Dedifferentiated amniotic fluid mesenchymal stem cell (primary cell): ENCODE data around the gene LAX1.
"Not testable (repeated sequence)": the region's sequence is repeated elsewhere in the genome, so short reads cannot be mapped to it uniquely, and the experiment has no call there.

Experiments
- DNase-seq: peaks from one replicate; pipeline ENCODE4 v3.0.0-alpha.2; 2016; ENCODE audit errors: extremely low spot score

The LAX1 gene, protein sequence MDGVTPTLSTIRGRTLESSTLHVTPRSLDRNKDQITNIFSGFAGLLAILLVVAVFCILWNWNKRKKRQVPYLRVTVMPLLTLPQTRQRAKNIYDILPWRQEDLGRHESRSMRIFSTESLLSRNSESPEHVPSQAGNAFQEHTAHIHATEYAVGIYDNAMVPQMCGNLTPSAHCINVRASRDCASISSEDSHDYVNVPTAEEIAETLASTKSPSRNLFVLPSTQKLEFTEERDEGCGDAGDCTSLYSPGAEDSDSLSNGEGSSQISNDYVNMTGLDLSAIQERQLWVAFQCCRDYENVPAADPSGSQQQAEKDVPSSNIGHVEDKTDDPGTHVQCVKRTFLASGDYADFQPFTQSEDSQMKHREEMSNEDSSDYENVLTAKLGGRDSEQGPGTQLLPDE

GRCh38 chr1:203765029-203765837 lies at the start of gene LAX1:
LAX1 (plus strand) TSS chr1:203765183; CDS start chr1:203765566, 383 bp downstream.
- DNase-seq, result no peak

DNA sequence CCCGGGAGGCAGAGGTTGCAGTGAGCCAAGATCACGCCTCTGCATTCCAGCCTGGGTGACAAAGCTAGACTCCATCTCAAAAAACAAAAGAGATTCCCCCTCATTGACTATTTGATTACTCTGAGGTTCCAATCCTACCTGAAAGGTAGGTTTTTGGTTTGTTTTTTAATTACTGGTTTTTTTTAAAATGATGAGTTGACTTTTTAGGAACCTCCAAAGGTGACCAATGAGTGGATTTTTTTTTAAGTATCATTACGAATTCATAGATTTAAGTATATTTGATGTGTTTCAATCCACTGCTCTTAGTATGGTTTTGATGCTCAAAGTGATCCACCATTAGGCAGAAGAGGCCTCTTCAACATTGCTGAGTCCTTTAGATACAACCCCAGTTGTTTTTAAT lies 47.9 kb upstream of the LAX1 start:
- no peak for DNase-seq

GRCh38 chr1:203720242-203720641 lies 44.7 kb upstream of the LAX1 start:
- no peak for DNase-seq

- DNase-seq, result no peak
Measured at GRCh38 chr1:203722909-203723308, 42.1 kb upstream of the LAX1 start.

- no peak for DNase-seq
Measured at GRCh38 chr1:203726417-203726867, 38.5 kb upstream of the LAX1 start.

DNA sequence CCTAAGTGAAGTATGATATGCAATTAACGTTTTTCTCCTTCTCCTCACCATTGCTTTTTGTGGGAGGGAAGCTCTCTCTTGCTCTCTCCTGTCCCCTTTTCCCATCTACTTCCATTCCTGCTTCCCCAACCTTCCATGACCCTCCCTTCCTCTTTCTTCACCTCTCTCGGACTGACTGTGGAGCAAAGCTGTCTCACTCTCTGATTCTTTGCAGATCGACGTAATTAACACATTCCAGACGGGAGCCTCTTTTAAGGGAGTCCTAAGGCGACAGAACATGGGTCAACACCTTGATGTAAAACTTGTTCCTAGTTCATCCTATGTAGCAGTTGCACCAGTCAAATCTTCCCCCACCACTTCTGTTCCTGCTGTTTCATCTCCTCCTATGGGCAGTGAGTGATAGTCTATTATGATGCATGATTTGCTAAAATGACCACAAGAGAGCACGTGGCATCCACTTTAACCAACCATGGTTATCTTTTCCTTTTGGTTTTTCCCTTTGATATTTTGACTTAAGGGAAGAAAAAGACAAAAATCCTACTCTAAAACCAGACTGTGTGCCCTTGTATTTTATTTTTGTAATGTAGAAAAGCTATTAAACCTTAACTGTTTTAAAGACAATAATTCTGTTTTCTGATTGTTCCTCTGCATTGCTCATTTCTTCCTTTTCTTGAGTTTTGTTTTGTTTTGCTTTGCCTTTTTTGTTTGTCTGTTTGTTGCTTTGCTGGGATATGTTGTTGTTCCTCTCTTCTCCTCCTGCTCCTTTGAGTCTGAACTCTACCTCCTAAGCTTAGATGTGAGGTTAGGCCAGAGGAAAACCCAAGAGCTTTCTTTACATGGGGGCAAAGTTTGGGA lies 31.7 kb upstream of the LAX1 start:
- DNase-seq, result no peak

DNA sequence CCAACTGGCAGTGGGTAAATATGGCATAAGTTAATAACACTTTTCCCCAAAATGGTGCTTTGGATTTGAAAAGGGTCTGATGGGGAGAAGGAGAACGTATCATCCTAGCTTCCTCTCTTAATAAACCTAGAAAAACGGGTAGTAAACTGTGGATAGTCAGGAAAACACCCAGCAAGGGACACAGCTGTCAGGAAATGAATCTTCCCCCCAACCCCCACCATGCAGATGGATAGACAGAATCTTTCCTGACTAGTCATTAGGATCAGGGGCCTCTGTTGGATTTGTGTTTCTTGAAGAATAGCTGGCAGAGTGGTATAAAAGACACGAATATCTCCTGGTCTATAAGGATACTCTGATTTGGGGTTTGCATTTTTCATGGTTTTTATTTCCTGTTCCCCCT lies 22.5 kb upstream of the LAX1 start:
- no peak for DNase-seq

- no peak for DNase-seq
Measured at GRCh38 chr1:203743091-203743571, 21.9 kb upstream of the LAX1 start.

DNA sequence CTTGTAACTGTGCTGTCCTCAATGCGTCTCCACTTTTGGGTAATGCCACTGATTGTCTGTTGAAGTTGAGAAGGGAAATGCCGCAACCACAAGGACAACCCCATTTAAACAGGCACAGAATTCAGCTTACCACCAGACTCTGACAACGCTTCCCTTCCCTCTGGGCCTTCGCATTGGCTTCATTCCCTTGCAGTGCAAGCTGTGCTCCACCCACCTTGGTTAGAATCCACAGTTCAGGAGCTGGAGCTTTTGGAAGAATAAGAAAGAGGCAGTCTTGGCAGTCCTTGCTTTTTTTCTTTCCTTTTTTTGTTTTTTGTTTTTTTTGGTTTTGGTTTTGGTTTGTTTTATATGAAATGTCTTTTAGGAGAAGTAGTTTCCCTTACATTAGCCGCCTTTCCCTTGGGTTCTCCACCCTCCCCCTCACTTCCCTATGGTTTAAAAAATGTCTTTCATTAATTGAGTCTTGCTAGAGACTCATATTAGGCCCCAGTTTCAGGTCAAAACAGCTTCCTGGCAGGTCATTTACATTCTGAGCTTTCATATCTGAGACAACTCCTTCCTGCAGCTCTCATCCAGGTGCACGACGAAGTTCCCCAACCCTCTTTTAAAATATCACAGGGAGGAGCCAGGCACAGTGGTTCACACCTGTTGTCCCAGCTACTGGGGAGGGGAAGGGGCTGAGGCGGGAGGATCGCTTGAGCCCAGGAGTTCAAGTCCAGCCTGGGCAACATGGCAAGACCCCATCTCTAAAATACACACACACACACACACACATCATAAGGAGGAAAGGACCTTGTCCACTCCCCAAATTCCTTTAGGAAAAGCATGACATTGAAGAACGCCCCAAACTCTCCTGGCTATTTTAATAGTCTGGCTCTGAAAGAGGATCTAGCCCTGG lies 20.7 kb upstream of the LAX1 start:
- no peak for DNase-seq

- no peak for DNase-seq
Measured at GRCh38 chr1:203746281-203746680, 18.7 kb upstream of the LAX1 start.

GRCh38 chr1:203751051-203751450 lies 13.9 kb upstream of the LAX1 start:
- peak; percentile 27 for DNase-seq

GRCh38 chr1:203751618-203752361 lies 13.2 kb upstream of the LAX1 start:
- not testable (repeated sequence) for DNase-seq

DNA sequence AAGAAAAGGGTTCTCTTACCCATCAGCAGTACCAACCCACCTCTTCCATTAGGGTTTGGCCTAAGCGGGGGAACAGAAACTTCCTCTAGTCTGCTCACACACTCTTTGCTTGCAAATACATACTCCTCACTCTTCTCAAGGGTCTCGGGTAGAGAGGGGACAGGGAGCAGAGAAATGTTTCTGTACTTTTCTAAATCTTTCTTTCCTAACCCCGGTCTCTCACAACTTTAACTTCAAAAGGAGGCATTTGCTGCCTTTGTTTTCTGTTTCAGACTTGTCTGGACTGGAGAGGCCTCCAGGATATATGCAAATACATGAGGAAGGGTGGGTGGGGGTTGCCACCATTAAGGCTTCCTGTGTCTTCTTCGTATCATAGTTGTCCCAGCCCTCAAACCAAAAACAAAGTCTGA lies 10.5 kb upstream of the LAX1 start:
- no peak for DNase-seq

GRCh38 chr1:203756036-203756435 lies 8.9 kb upstream of the LAX1 start:
- DNase-seq, result no peak

DNA sequence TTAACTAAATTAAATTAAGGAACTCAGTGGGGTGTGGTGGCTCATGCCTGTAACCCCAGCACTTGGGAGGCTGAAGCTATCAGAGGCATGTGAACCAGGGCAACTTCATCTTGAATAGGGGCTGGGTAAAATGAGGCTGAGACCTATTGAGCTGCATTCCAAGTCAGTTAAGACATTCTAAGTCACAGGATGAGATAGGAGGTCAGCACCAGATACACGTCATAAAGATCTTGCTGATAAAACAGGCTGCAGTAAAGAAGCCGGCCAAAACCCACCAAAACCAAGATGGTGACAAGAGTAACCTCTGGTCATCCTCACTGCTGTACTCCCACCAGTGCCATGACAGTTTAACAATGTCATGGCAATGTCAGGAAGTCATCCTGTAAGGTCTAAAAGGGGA lies 6.2 kb upstream of the LAX1 start:
- not testable (repeated sequence) for DNase-seq

GRCh38 chr1:203760506-203760905 lies 4.5 kb upstream of the LAX1 start:
- no peak for DNase-seq

GRCh38 chr1:203761958-203762357 lies 3.0 kb upstream of the LAX1 start:
- not testable (repeated sequence) for DNase-seq

DNA sequence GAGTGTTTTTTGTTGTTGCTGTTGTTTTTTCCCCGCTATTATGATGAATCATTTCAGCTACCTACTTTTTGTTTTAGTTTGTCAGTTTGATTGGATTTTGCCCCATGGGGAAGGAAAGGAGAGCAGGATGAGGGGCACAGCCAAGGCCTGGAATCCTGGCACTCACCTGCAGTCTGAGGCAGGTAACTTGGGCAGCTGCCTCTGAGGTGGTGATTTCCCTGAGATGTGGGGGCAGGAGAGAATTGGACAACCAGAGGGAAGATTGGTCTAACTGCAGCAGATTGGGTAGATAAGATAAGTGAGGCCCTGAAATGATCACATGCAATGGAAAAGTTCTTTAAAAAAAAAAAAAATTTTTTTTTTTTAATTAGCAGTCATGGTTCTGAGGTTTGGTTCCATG lies 1.5 kb upstream of the LAX1 start:
- DNase-seq, result no peak

- no peak for DNase-seq
Measured at GRCh38 chr1:203764105-203765028, 616 bp upstream of the LAX1 start.
